Activated CD4-positive, alpha-beta T cell treated with anti-CD3 and anti-CD28 coated beads, Interleukin-10, Interleukin-2, amounts not matched to agents 100 ng/mL and 50 ng/mL, durations not matched to agents 16 hours and 8 hours (primary cell): ENCODE measurements around the gene NUDT3.
A peak's percentile ranks its signal among the peaks of the same experiment; 100 is the strongest.
"Not testable (repeated sequence)": the region's sequence is repeated elsewhere in the genome, so short reads cannot be mapped to it uniquely, and the experiment has no call there.

Experiments used
- DNase-seq: peaks from one replicate; pipeline ENCODE4 v3.0.0-alpha.2; 2020

The NUDT3 gene

GRCh38 chr6:34365781-34366638 lies 26.5 kb downstream of the NUDT3 start:
- DNase-seq, result not testable (repeated sequence)

- DNase-seq, result not testable (repeated sequence)
These were observed 28.8 kb downstream of the NUDT3 start for GRCh38 chr6:34363681-34364075.

GRCh38 chr6:34362909-34363680 lies 29.4 kb downstream of the NUDT3 start:
- DNase-seq, result peak; percentile 65

- DNase-seq, result no peak
These were observed 30.3 kb downstream of the NUDT3 start for GRCh38 chr6:34362176-34362575.

- no peak for DNase-seq
These were observed 31.9 kb downstream of the NUDT3 start for GRCh38 chr6:34360556-34360955.

- no peak for DNase-seq
These were observed 32.9 kb downstream of the NUDT3 start for GRCh38 chr6:34359418-34360158.

- no peak for DNase-seq
These were observed 34.0 kb downstream of the NUDT3 start for GRCh38 chr6:34358389-34358905.

- DNase-seq, result no peak
These were observed 34.5 kb downstream of the NUDT3 start for GRCh38 chr6:34357937-34358336.

- DNase-seq, result no peak
These were observed 36.6 kb downstream of the NUDT3 start for GRCh38 chr6:34355889-34356288.

- DNase-seq, result not testable (repeated sequence)
These were observed 38.2 kb downstream of the NUDT3 start for GRCh38 chr6:34354230-34354629.

- DNase-seq, result not testable (repeated sequence)
These were observed 38.9 kb downstream of the NUDT3 start for GRCh38 chr6:34353530-34353929.

- no peak for DNase-seq
These were observed 40.0 kb downstream of the NUDT3 start for GRCh38 chr6:34352305-34352937.

- no peak for DNase-seq
These were observed 41.6 kb downstream of the NUDT3 start for GRCh38 chr6:34350934-34351217.

- no peak for DNase-seq
These were observed 42.1 kb downstream of the NUDT3 start for GRCh38 chr6:34350137-34350933.

GRCh38 chr6:34349211-34349610 lies 43.3 kb downstream of the NUDT3 start:
- no peak for DNase-seq

GRCh38 chr6:34347303-34347702 lies 45.2 kb downstream of the NUDT3 start:
- no peak for DNase-seq

GRCh38 chr6:34346175-34347119 lies 46.0 kb downstream of the NUDT3 start:
- no peak for DNase-seq

- no peak for DNase-seq
These were observed 48.7 kb downstream of the NUDT3 start for GRCh38 chr6:34343806-34344205.

GRCh38 chr6:34342247-34342646 lies 50.2 kb downstream of the NUDT3 start:
- DNase-seq, result no peak

GRCh38 chr6:34341481-34341971 lies 50.9 kb downstream of the NUDT3 start:
- no peak for DNase-seq
